CD4-positive, alpha-beta T cell treated with Interleukin-21 for 1 hour (primary cell): Measurements from ENCODE around the gene GABRA5.
"Not testable (repeated sequence)": the region's sequence is repeated elsewhere in the genome, so short reads cannot be mapped to it uniquely, and the experiment has no call there.

Experiments
- DNase-seq: peaks from one replicate; pipeline ENCODE4 v3.0.0-alpha.2; 2020

Gene GABRA5

DNA sequence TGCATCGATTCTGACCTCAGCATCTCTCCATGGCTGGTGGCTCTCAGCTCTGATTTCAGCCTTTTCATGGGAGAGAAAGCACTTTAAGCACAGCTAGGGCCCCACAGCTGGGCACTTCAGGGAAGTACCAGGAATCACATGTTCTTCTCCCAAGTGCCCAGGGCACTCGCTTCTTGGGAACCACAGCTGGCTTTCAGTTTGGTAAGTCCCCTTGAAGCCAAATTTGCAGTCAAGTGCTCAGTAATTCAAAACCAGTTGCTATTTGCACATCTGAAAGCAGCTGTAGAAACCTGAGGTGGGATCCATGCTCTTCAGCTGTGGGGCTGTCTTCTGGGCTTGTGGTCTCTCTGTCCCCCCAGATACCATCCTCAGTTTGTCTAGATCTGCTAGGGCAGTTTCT is 12.8 kb downstream of the GABRA5 start:
- DNase-seq, result no peak

DNA sequence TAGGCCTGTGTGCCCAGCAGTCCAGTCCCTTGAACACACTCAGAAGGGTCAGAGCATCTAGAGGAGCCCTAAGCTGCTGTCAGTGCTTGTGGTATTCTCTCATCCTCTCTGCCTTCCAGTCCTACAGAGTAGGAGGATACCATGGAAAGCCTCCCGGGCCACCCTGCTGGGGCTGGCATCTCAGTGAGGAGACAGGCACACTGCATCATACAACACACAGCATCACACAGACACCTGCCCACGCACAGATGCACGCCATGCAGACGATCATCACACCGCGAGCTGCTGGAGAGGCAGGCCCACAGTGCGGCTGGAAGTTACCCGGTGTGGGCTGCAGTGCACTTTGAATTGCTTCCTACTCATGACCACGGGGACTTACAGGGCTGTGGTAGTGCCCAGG is 15.2 kb downstream of the GABRA5 start:
- no peak for DNase-seq

DNA sequence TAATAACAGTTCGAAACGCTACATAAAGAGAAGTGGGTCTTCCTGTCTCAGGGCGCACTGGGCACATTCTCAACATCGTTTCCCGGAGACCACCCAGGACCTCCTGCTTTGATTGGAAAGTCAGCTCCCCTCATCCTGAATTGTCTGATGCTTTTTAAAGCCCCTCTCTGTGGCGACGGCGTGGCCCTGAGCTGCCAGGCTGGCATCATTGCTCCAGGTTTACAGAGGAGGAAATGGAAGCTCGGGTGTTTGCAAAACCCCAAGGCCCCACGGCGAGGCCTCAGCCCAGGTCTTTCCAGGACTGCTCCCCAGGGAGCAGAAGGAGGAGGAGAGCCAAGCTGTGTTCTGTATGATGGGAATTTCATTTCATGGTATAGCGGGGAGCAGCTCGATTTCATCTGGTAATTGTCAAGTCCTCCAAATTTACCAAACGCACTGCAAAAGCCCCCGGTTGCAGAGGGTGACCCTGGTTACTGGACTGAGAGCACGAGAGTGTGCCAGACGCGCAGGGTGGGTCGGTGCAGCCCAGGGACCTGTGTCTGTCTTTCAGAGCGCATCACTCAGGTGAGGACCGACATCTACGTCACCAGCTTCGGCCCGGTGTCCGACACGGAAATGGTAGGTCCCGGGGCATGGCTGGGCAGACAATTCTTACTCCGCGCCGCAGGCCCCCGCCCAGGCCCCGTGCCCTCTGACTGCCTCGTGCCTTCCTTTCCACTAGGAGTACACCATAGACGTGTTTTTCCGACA is 15.9 kb downstream of the GABRA5 start:
- no peak for DNase-seq

DNA sequence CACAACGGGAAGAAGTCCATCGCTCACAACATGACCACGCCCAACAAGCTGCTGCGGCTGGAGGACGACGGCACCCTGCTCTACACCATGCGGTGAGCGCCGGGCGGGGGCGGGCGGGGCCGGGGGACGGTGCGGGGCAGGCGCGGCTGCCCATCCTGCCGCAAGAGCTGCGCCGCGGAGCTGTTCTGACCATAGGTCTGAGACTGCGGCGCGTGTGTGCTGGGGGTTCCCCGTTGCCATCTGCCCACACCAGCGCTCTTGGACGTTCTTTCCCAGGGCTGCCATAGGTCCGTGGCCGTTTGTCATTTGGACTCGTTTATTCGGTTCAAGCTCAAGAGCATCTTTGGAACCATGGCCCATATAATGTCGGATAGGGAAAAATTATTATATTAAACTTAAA is 16.6 kb downstream of the GABRA5 start:
- DNase-seq, result no peak

DNA sequence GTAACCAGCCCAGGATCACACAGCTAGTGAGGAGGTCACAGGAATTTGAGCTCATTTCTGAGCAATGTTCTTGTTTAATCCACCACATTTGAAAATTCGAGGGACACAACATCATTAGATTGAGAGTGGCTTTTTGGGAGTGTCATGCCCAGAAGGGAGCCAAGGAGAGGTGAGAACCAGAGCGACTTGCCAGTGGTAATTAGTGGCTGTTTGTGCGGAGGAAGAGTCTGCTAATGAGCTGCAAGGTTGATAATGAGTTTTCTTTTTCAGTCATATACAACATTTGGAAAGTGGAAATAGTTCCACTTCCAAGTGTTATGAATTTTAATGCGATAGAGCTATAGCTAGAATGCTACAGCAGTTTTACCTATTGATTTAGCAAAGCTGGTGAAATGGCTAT is 19.7 kb downstream of the GABRA5 start:
- DNase-seq, result no peak

DNA sequence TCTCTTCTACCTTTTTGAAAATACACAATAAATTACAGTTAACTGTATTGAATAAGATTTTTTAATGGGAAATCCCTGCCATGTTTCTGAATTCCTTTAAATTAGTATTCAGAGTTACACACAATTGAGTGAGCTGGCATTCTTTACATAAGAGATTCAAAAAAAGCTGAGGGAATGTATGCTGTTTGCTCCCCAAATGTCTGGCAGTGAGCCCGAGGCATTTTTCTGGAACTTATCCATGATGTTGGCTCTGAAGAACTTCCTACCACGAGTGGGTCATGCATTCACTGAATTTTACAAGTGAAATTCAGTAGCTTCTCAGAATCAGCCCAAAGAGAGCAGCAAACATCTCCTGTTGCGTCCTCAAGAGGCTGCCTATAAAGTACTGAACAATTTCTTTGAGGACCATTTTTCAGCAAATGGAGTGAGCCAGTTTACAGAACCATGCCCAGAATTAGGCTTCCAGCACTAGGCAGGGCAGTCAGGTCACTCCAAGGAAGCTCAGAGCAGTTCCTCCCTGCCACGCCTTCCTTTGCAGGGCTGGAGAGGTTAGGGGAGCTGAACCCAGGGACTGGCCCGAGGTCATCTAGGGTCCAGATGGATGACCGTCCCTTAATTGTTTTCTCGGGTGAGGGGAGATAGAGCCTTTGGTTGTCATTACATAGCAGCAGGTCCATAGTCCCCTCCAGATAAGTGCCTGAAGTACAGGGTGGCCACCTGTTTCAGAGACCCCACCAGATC is 21.2 kb downstream of the GABRA5 start:
- DNase-seq, result no peak

DNA sequence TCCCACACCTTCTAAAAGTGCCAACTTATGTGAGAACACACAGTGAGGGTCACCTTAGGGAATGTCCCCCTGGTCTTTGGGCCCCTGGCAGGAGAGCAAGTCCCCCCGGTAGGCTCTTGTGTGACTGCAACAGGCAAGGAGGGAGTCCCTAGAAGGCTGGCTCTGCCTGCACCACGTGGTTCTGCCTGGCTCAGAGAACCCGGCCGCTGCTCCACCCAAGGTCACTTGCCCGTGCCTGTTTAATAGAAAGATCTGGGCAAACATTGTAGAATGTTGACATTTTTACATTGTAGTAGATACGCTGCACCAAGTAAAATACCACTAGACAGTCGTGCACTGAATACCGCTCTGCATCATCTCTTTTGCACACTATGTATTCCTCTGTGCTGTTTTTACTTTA is 21.9 kb downstream of the GABRA5 start:
- DNase-seq, result no peak

DNA sequence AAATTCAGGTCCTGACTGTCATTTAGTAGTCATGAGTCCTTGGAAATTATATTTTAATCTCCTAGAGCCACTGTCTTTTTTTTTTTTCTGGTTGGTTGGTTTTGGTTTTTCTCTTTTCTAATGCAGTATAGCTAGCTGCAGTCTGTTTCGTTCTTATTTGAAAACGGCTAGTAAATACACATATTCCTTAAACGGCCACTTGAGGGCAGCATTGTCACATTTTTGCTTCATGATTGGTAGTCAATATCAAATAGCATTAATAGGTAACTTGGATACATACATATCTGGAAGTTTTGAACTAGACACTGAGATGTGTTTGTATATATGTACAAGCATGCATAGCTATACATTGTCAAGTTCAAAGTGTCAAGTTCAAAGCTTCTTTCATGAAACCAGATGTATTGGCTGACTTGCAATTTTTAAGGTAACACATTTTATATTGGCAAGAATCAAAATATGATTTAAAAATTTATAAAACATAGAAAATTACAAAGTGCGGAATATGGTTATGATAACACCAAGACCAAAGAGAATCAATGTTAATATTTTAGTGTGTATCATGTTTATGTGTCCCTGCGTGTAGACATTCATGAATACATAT is 22.5 kb downstream of the GABRA5 start:
- peak; percentile 37 for DNase-seq

DNA sequence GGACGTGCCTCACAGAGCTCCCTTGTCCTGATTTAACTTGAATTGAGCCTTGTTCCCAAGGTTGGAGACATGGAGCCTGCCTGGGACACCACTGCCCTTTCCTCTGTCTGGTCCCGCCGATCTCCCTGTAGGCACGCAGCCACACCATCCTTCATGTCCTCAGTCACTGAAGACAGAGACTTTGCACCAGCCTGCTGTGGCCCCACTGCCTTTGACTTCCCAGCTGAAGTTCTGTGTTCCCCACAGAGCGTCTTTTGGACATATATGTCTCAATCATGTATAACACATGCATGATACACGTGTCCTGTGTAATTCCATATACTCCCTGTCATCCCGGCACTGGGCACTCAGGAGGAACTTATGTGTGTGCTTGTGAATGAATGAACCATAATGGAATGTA is 23.6 kb downstream of the GABRA5 start:
- no peak for DNase-seq

DNA sequence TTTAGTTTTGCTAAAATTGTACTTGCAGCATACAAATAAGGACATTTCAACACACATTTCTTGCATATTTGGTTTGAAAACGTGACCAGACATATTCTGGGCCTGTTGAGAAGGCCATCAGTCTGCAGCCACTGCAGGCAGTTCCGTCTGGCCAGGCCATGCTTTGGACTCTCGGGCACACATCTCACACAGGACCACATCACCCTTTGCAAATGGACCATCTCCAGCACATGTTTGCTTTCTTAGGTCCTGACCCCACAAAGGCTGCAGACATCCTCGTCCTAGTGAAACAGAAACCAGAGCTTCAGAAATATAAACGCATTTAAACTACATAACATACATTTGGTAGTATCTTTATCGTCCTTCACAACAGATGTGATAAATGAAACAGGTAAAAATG is 24.1 kb downstream of the GABRA5 start:
- DNase-seq, result no peak

DNA sequence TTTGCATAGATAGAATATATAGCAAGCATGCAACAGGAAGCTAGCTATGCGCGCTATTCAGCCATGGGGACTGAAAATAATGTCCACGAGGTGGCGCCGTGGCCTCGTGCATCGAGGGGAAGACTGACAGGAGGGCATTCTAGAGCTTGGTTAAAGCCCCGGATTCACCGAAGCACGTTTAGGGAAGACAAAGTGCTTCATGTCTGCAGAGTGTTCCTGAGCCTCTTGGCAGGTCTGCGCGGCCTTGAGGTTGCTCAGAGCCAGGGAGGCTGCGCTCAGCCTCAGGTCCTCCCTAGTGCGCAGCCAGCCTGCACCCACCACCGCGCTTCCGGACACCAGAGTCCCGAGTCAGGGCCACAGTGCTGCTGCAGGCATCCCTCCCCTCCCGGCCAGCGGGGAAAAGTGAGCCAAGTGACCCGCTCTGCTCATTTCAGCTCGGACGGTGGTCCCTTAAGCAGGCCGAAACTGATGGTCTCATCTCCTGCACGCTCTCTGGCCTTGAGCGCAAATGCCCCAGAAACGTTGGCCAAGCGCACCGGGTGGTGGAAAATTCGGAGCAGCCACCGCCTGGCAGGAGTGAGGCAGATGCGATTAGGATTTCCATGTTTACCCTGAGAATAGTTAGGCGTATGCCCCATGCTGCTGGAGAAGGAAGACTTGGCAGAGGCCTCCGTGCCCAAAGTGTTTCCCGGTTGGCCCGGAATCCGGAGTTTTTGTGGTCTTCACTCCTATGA is 24.8 kb downstream of the GABRA5 start:
- no peak for DNase-seq

DNA sequence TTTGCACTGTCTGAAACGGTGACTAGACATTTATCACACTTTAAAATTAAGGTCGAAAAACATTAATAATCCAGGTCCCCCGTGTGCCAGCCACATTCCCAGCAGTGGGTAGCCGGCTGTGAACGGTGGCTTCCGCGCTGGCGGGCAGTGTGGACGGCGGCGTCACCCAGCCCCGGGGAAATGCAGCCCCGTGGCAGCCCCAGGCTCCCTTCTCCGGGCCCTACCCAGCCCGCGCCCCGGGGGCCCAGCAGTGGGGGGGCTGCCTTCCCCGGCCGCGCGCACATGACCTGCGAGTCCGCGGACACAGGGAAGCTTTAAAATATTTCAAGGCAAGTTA is 25.3 kb downstream of the GABRA5 start:
- DNase-seq, result no peak

DNA sequence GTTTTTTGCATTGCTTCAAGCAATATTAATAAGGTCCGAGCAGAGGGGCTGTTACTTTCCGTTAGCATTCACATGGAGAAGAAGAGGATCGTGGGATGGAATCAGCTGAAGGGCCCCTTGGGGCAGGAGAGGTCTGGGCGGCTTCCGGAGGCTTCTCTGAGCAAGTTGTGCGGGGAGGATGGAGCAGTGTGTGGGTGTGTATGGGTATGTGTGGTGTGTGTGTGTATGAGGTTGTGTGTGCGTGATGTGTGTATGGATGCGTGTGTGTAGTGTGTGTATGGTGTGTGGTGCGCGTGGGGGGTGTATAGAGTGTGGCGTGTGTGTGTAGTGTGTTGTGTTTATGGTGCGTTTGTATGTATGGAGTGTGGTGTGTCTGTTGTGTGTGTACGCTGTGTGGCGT is 25.8 kb downstream of the GABRA5 start:
- DNase-seq, result no peak

DNA sequence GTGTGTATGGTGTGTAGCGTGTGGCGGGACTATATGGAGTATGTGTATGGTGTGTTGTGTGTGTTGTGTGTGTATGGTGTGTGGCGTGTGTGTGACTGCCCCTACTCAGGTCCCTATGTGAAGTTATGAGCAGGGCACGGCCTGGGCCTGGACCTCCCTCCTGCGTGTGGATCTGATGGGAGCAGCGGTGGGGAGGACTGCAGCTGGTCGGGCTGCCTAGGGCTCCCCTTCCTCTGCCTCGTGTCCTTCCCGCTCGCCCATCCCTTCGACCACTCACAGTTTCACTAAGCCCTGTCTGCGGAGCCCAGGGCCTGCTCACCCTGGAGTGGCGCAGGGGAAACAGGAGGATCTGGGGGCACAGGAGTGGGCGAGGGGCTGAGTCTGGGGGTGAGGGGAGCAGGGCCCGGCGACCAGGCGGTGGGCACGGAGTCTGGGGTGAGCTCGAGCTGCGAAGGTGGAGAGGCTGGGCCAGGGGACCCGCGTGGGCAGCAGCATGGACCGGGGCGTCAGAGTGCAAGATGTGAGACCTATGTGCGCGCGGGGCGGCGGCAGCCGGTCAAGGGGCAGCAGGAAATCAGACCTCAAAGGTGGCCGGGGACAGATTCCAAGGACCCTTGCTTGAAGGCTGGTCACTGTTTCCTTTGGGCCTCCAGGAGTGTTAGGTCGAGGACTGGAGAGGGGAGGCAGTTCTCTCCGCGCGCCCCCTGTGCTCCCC is 26.6 kb downstream of the GABRA5 start:
- DNase-seq, result no peak

DNA sequence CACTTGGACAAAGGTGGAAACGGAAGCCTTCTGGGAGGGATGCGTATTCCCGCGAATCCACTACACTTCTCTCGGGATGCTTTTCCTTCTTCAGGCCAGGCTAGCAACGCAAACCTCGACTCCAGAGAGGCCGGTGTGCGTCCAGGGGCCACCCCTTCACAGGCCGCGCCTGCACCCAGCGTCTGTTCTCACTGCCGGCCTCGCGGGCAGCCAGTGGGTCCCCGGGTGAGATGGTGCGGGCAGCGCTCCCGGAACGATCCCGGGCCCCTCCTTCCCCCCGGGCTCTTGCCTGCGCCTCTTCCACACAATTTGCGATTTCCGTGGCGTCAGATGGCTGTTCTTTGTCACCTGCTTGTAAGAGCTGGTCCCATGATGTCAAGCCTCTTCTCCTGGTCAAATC is 27.3 kb downstream of the GABRA5 start:
- no peak for DNase-seq

DNA sequence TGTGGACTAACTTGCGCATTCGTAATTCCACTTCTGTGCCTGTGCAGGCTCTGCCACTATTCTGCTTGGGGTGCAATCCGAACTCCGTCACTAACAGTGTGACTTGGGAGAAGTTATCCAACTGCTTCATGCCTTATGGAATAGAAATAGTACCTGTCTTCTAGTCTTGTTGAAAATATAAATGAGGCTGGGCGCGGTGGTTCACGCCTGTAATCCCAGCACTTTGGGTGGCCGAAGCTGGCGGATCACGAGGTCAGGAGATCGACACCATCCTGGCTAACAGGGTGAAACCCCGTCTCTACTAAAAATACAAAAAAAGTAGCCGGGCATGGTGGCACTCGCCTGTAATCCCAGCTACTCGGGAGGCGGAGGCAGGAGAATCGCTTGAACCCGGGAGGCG is 28.5 kb downstream of the GABRA5 start:
- DNase-seq, result not testable (repeated sequence)

DNA sequence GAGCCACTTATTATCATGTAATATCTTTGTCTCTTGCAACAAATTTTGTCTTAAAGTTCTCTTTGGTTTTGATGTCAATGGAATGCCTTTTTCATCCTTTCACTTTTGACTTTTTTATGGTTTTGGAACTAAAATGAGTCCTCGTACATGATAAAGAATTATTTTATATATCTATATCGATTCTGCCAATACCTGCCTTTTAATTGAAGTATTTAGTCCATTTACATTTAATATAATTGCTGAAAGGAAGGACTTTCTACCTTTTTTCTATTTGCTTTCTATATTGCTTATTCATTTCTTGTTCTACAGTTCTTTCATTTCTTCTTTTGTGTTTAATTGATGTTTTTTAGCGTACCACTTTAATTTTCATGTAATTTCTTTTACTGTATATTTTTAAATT is 32.8 kb downstream of the GABRA5 start:
- DNase-seq, result no peak

DNA sequence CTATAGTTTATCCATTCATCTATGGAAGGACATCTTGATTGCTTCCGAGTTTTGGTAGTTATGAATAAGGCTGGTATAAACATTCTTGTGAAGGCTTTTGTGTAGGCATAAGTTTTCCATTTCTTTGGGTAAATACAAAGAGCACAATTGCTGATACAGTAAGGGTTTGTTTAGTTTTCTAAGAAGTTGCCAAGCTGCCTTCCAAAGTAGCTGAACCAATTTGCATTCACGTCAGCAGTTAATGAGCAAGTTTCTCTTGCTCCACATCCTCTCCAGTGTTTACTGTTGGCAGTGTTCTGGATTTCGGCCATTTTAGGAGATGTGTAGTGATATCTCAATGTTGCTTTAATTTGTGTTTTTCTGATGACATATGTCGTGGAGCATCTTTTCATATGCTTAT is 34.2 kb downstream of the GABRA5 start:
- no peak for DNase-seq

DNA sequence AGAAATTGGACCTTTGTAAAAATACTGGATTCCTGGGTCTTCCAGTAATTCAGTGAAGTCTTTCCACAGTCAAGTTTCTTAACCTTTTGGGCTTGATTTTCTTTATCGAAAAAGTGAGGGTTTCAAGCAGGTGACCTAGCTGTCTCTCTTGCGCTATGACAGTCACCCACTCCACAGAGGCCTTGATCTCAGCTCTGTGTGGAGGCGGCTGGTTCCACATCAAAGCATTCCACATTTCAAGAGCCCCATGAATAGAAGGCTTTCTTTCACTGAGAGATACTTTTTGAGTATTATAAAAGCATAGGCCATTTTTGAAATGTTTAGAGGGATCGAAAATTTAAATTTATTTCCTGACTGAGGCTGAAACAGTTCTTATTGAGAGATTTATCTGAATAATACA is 43.9 kb downstream of the GABRA5 start:
- DNase-seq, result no peak

DNA sequence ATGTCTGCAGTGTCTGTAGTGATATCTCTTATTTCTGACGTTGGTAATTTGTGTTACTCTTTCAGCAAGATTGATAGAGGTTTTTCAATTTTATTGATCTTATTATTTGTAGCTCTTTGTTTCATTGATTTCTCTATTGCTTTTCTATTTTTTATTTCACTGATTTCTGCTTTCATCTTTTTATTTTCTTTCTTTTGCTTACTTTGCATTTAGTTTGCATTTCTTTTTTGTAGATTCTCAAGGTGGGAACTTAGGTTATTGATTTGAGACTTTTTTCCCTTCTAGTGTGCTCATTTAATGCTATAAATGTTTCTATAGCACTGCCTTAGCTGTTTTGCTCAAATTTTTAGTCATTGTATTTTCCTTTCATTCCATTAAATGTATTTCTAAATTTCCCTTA is 54.6 kb downstream of the GABRA5 start:
- no peak for DNase-seq

DNA sequence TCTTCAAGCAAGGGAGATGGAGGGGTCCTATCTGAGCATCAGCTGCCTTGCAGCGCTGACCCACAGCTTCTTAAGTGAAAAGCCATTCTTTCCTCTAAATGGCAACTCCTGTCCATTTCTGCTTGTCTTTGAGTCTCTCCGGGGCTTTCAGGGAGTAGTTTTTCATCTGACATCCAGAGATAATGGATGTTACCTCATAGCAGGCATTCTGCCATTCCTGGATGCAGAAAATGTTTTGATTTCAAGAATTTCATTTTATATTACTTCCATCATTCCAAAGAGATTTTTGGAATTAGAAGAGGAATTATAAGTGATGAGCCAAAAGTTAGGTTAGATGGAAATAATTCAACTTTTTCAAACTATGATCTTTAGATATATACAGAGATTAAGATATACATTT is 59.2 kb downstream of the GABRA5 start:
- DNase-seq, result no peak

DNA sequence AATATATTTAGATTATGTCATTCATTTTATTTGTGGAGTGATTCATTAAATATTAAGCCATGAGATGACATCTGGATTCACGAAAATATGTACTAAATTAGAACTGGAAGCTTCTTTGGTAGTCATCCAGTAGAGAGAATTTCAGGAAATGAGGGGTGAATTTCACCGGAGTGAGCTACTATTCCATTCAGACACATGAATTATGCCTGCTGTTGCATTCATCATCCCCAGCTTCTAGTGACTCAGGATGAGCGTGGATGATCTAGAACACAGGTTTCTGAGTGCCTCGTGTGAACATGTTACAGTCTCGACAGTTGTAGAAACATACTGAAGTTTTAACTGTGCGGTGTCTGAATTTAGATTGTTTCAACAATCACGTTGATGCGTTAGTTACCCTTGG is 61.2 kb downstream of the GABRA5 start:
- DNase-seq, result no peak

DNA sequence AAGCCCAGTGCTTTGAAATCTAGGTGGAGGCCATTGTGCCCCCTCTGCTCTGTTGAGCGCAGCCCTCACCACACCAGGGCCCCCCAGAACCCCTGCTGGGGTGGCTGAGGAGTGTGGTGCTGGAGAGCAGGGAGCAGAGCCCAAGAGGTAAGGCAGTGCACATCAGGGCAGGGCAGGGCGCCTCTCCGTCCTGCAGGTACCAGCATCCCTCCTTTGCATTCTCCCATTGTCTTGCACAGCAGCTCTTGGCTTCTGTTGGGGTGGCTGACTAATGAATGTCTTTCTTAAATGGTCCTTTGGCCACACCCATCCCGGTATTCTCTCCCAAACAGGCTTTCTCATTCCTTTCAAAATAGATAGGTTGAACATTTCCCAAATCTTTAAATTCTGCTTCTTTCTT is 62.7 kb downstream of the GABRA5 start:
- no peak for DNase-seq
